PFSK-1 (cell line): ENCODE results near the gene TAX1BP3.

ENCODE experiments used
- FOXP2 ChIP-seq: optimal IDR thresholded peaks from 2 replicates; pipeline ENCODE3; 2011; ENCODE audit warnings: borderline replicate concordance, control low read depth, inconsistent platforms; ENCODE audit not compliant: insufficient read depth; ENCODE audit errors: extremely low read length, extremely low read depth
- POLR2AphosphoS5 ChIP-seq: IDR thresholded peaks from 2 replicates; pipeline ENCODE4 v1.6.1; 2012; ENCODE audit warnings: low read depth, mild to moderate bottlenecking, control low read depth, low read length, moderate library complexity
- REST ChIP-seq, 2 experiments: IDR thresholded peaks; 2 replicates each; pipeline versions ENCODE4 v1.6.1 to v1.8.0; 2011 to 2012; ENCODE audit warnings: low read depth in 2 of 2, low read length in 2 of 2, control low read depth in 1 of 2, inconsistent platforms in 1 of 2, mild to moderate bottlenecking in 1 of 2, moderate library complexity in 1 of 2; ENCODE audit not compliant: insufficient read depth in 1 of 2
- SIN3A ChIP-seq: IDR thresholded peaks from 2 replicates; pipeline ENCODE4 v1.6.1; 2012; ENCODE audit warnings: mild to moderate bottlenecking, low read length, moderate library complexity, borderline replicate concordance; ENCODE audit not compliant: insufficient read depth
- TAF1 ChIP-seq: IDR thresholded peaks from 2 replicates; pipeline ENCODE4 v1.6.1; 2012; ENCODE audit warnings: low read length, control low read depth, borderline replicate concordance; ENCODE audit not compliant: insufficient read depth

Gene TAX1BP3

GRCh38 chr17:3695723-3696411 lies 27.5 kb upstream of the TAX1BP3 start, which contains the start of gene P2RX5:
TSS of gene P2RX5 (minus strand) at chr17:3696155. CDS start at chr17:3696005, 150 bp downstream.
- TF ChIP-seq REST (IDR thresholded peaks at IDR 0.05; ENCODE audit: insufficient read depth in 1 of 2, low read depth in 2 of 2, low read length in 2 of 2): peak in 1 of 2 experiments; percentile 56; a peak in 1 of 4 replicates
- no peak for TF ChIP-seq POLR2AphosphoS5

- TF ChIP-seq REST (IDR thresholded peaks at IDR 0.05; ENCODE audit: insufficient read depth in 1 of 2, low read depth in 2 of 2, low read length in 2 of 2) (no peak), FOXP2 (no peak), TAF1 (no peak), SIN3A (no peak)
Observed at GRCh38 chr17:3695129-3695722, 26.8 kb upstream of the TAX1BP3 start.

- TF ChIP-seq TAF1 (no peak), POLR2AphosphoS5 (no peak), FOXP2 (no peak), SIN3A (no peak), REST (IDR thresholded peaks at IDR 0.05; ENCODE audit: insufficient read depth in 1 of 2, low read depth in 2 of 2, low read length in 2 of 2) (no peak)
Observed at GRCh38 chr17:3693829-3694231, 25.5 kb upstream of the TAX1BP3 start.

DNA sequence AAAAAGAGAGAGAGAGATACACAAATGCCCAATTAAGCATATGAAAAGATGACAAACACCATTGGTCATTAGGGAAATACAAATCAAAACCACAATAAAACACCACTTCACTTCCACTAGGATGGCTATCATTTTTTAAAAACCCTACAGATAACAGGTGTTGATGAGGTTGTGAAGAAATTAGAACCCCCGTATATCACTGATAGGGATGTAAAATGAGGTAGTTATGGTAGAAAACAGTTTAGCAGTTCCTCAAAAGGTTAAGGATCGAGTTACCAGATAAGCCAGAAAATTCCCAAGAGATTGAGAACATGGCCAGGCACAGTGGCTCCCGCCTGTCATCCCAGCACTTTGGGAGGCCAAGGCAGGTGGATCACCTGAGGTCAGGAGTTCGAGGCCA lies 24.8 kb upstream of the TAX1BP3 start:
- no peak for TF ChIP-seq FOXP2
- TF ChIP-seq SIN3A: no peak
- no peak for TF ChIP-seq TAF1
- no peak for TF ChIP-seq POLR2AphosphoS5
- no peak for TF ChIP-seq REST (IDR thresholded peaks at IDR 0.05; ENCODE audit: insufficient read depth in 1 of 2, low read depth in 2 of 2, low read length in 2 of 2)

GRCh38 chr17:3692346-3692745 lies 24.0 kb upstream of the TAX1BP3 start:
- TF ChIP-seq FOXP2 (no peak), TAF1 (no peak), REST (IDR thresholded peaks at IDR 0.05; ENCODE audit: insufficient read depth in 1 of 2, low read depth in 2 of 2, low read length in 2 of 2) (no peak), SIN3A (no peak), POLR2AphosphoS5 (no peak)
